Measurements from ENCODE around the gene ASB11. TPM values are rescaled to one million over a fixed set of nuclear protein-coding genes. Genes with fewer than 3 reads are reported as not detected.

Gene ASB11
- total RNA-seq, 1 donor from 2014 or later, result not detected

DNA sequence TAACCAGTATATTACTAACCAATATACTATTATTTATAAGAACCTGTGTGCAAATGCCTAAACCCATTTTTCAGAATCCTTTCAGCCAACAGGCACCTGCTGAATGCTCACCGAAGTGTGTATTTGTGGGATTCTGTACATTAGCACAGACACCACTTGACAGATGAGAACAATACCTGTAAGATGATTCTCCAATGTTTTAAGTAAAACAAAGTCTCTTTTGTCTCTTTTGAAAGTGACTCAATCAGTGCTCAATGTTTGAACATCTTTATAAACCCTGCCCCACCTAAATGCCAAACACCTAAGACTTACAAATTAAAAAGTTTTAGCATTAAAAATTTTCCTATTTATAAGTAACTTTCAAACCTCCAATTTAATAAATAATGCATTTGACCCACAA lies 46.3 kb downstream of the ASB11 start:
- peaks cover 4% of the 10 kb centered on the region for H3K9me3 Mint-ChIP-seq (ENCODE audit: low read depth)
- TF ChIP-seq, protein P1, sequence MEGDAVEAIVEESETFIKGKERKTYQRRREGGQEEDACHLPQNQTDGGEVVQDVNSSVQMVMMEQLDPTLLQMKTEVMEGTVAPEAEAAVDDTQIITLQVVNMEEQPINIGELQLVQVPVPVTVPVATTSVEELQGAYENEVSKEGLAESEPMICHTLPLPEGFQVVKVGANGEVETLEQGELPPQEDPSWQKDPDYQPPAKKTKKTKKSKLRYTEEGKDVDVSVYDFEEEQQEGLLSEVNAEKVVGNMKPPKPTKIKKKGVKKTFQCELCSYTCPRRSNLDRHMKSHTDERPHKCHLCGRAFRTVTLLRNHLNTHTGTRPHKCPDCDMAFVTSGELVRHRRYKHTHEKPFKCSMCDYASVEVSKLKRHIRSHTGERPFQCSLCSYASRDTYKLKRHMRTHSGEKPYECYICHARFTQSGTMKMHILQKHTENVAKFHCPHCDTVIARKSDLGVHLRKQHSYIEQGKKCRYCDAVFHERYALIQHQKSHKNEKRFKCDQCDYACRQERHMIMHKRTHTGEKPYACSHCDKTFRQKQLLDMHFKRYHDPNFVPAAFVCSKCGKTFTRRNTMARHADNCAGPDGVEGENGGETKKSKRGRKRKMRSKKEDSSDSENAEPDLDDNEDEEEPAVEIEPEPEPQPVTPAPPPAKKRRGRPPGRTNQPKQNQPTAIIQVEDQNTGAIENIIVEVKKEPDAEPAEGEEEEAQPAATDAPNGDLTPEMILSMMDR (IDR thresholded peaks at IDR 0.05), result no peak

DNA sequence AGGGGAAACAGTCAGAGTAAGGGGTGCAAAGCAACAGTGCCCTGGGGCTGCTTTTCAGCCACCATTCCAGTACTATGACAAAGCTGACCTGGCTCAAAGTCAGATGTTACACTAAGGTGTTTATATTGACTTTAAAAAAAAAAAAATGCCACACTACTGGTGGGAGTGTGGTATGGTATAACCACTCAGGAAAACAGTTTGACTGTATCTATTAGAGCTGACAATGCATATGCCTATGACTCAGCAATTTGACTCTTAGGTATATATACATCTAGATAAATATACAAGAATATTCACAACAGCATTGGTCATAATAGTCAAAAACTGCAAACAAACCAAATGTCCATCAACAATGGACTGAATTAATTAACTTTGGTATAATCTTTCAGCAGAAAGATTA lies 60.6 kb downstream of the ASB11 start:
- Mint-ChIP-seq H3K4me3 (ENCODE audit: unreplicated experiment) (no peak overlapping the region), H3K27me3 (ENCODE audit: low read depth) (no peaks in the 10 kb centered on the region), H3K27ac (ENCODE audit: unreplicated experiment) (no peak overlapping the region), H3K9me3 (ENCODE audit: low read depth) (no peaks in the 10 kb centered on the region), H3K36me3 (ENCODE audit: low read depth) (no peaks in the 10 kb centered on the region), H3K4me1 (ENCODE audit: low read depth) (no peaks in the 10 kb centered on the region)
- TF ChIP-seq, protein P1 (IDR thresholded peaks at IDR 0.05), result no peak
- no peak for DNase-seq (ENCODE audit: low spot score)

More for the DNA sequence above, 46.3 kb downstream of the ASB11 start:
- no peaks in the 10 kb centered on the region for H3K4me1 Mint-ChIP-seq (ENCODE audit: low read depth)
- H3K4me3 Mint-ChIP-seq (ENCODE audit: unreplicated experiment), result no peak overlapping the region
- H3K27me3 Mint-ChIP-seq (ENCODE audit: low read depth), result peaks cover 2% of the 10 kb centered on the region
- H3K27ac Mint-ChIP-seq (ENCODE audit: unreplicated experiment), result no peak overlapping the region
- H3K36me3 Mint-ChIP-seq (ENCODE audit: low read depth), result no peaks in the 10 kb centered on the region
- no peak for DNase-seq (ENCODE audit: low spot score)

DNA sequence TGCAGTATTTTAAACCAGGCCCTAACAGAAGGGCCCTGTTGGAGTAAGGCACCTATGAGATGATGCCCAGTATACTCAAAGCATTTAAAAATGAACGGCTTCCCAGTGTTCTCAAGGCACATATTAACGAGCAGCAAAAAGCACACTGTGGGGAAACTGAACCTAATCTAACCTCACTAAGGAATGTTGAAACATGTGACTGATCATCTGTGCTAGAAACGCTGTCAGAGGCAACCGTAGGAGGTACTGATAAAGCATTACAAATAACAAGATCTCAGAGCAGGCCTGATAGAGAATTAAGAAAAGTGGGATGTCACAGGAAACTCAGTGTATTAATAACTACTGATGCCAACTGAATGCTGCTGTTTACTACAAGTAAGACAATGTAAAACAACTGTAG lies 69.5 kb downstream of the ASB11 start:
- H3K4me1 Mint-ChIP-seq (ENCODE audit: low read depth), result no peaks in the 10 kb centered on the region
- H3K27me3 Mint-ChIP-seq (ENCODE audit: low read depth), result peaks cover 5% of the 10 kb centered on the region
- DNase-seq (ENCODE audit: low spot score), result no peak
- H3K36me3 Mint-ChIP-seq (ENCODE audit: low read depth), result no peaks in the 10 kb centered on the region
- TF ChIP-seq, protein P1 (IDR thresholded peaks at IDR 0.05), result no peak
- H3K27ac Mint-ChIP-seq (ENCODE audit: unreplicated experiment), result no peak overlapping the region
- H3K9me3 Mint-ChIP-seq (ENCODE audit: low read depth), result no peaks in the 10 kb centered on the region
- no peak overlapping the region for H3K4me3 Mint-ChIP-seq (ENCODE audit: unreplicated experiment)

DNA sequence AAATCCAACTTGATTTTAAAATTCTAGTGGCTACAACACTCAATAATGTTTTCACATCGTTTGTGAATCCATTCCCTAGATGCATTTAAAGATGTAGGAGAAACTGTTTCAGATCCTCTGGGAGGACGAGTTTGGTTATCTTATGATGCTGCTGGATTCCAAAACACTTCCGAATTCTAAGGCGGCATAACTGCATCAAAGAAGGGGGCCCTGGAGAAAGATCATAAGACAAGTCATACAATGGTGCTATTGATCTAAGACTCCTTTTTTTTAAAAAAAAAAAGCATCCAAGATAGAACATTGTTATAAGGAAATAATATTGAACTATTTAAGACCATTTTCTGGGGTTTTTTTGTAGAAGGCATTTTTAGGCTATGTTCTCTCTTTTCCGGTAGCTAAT lies 71.0 kb downstream of the ASB11 start:
- no peaks in the 10 kb centered on the region for H3K4me1 Mint-ChIP-seq (ENCODE audit: low read depth)
- no peak overlapping the region for H3K4me3 Mint-ChIP-seq (ENCODE audit: unreplicated experiment)
- H3K27me3 Mint-ChIP-seq (ENCODE audit: low read depth), result peaks cover 5% of the 10 kb centered on the region
- no peaks in the 10 kb centered on the region for H3K36me3 Mint-ChIP-seq (ENCODE audit: low read depth)
- TF ChIP-seq, protein P1 (IDR thresholded peaks at IDR 0.05), result no peak
- DNase-seq (ENCODE audit: low spot score), result no peak
- no peaks in the 10 kb centered on the region for H3K9me3 Mint-ChIP-seq (ENCODE audit: low read depth)
- H3K27ac Mint-ChIP-seq (ENCODE audit: unreplicated experiment), result no peak overlapping the region

DNA sequence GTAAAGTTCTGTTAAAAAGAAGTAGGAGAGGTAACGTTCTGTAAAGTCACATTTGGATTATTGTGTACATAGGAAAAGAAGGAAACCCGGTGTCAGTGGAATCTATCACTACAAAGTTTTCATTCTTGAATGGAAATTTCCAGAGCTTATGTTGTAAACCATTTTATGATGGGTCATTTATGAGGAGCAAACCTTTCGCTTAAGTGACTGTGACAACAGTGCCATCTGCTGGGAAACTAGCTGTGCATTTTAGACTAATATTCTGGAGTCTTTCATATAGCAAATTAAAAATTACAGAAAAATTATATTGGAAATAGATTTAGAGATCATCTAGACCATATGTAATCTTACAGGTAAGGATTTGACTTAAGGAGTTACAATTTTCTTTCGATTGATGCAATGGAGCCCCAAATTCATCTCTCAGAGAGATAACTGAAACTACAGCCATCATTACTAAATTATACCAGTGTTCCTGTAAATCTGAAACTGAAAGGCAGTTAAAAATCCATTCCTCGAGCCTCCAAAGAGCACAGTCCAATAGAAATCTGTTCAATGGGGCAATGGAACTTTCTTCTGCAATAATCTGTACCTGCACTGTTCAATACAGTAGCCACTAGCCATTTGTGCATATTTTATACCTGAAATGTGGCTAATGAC lies 72.4 kb downstream of the ASB11 start:
- H3K9me3 Mint-ChIP-seq (ENCODE audit: low read depth), result no peaks in the 10 kb centered on the region
- TF ChIP-seq, protein P1 (IDR thresholded peaks at IDR 0.05), result peak; percentile 86
- no peaks in the 10 kb centered on the region for H3K4me1 Mint-ChIP-seq (ENCODE audit: low read depth)
- no peak overlapping the region for H3K27ac Mint-ChIP-seq (ENCODE audit: unreplicated experiment)
- no peak for DNase-seq (ENCODE audit: low spot score)
- H3K36me3 Mint-ChIP-seq (ENCODE audit: low read depth), result no peaks in the 10 kb centered on the region
- peaks cover 5% of the 10 kb centered on the region for H3K27me3 Mint-ChIP-seq (ENCODE audit: low read depth)
- H3K4me3 Mint-ChIP-seq (ENCODE audit: unreplicated experiment), result no peak overlapping the region
